A549 treated with CpdA at 1 μM for 4 hours (cell line): ENCODE results near the gene RPS6KA5. TPM values are rescaled to one million over a fixed set of nuclear protein-coding genes. Genes with fewer than 3 reads are reported as not detected.

Source experiments
- total RNA-seq: library from RNA; stranded (reverse); fragments of 200-300 nt; extraction: Qiagen RNA extraction; gene quantifications from 5 replicates; pipeline ENCODE4 v1.2.3, GENCODE V29; 2022; ENCODE audit warnings: low read depth

Gene RPS6KA5
- 2.2 to 4.5 TPM (median 3.3 TPM) in 5 replicates for total RNA-seq

GRCh38 chr14:91060351-91061055 is at the start of gene RPS6KA5:
TSS of gene RPS6KA5 (minus strand) at chr14:91060641. CDS start at chr14:91060434, 207 bp downstream.

GRCh38 chr14:90815822-90816662 is 244.4 kb downstream of the RPS6KA5 start, which contains the start of gene TTC7B:
TSS of gene TTC7B (minus strand) at chr14:90816430. CDS start at chr14:90816295, 135 bp downstream.

Other genes with a start within 250 kb of the RPS6KA5 start
- 16.8 to 24.2 TPM (median 22.0 TPM) in 5 replicates for gene TTC7B, start 244.2 kb downstream of the RPS6KA5 start, total RNA-seq
- 14.2 to 18.3 TPM (median 15.7 TPM) in 5 replicates for gene DGLUCY, start 53.4 kb upstream of the RPS6KA5 start, total RNA-seq
- gene GPR68, start 184.1 kb upstream of the RPS6KA5 start, total RNA-seq, result 0.05 to 0.25 TPM (median 0.07 TPM) in 4 of 5 replicates, not detected in the other